IMR-90 (cell line): ENCODE results near the gene RGMA.

Experiments
- CTCF ChIP-seq: conservative IDR thresholded peaks from 2 replicates; pipeline ENCODE4 v1.5.1; 2012; ENCODE audit warnings: mild to moderate bottlenecking, low read depth, low read length, improper control_type of control experiment
- FOS ChIP-seq: fragments of 150-350 bp; IDR thresholded peaks from 2 replicates; pipeline ENCODE4 v1.6.1; 2016; ENCODE audit warnings: low read depth, low read length
- POLR2A ChIP-seq: IDR thresholded peaks from 2 replicates; pipeline ENCODE4 v1.6.1; 2012; ENCODE audit warnings: mild to moderate bottlenecking, low read depth, low read length

- TF ChIP-seq POLR2A (no peak), CTCF (no peak), FOS (no peak)
These were observed 54.5 kb downstream of the RGMA start for GRCh38 chr15:93034512-93034911.
